Measurements from ENCODE around the gene MS4A5. TPM values are rescaled to one million over a fixed set of nuclear protein-coding genes. Genes with fewer than 3 reads are reported as not detected.

MS4A5 gene
- total RNA-seq, 1 donor from 2014 or later = not detected

- TF ChIP-seq CTCF (IDR thresholded peaks at IDR 0.05) = no peak
- no peak for TF ChIP-seq POLR2A (IDR thresholded peaks at IDR 0.05)
- TF ChIP-seq POLR2AphosphoS5 (IDR thresholded peaks at IDR 0.05; ENCODE audit: insufficient read depth in 1 of 2, low read depth in 1 of 2) = no peak
- Histone ChIP-seq H3K4me1 (no peaks in the 10 kb centered on the region), H3K4me3 (no peak overlapping the region), H3K36me3 (no peaks in the 10 kb centered on the region), H3K27ac (no peak overlapping the region), H3K27me3 (no peaks in the 10 kb centered on the region), H3K9me3 (no peaks in the 10 kb centered on the region)
- no peak for DNase-seq (ENCODE audit: extremely low spot score in 2 of 2)
- intact Hi-C loops (cut with DNase I) = no loop called here
Measured at GRCh38 chr11:60394666-60395380, 34.5 kb upstream of the MS4A5 start.

- Histone ChIP-seq H3K9me3 (no peaks in the 10 kb centered on the region), H3K4me1 (no peaks in the 10 kb centered on the region), H3K36me3 (no peaks in the 10 kb centered on the region), H3K27ac (no peak within 1 kb of the TSS), H3K4me3 (no peak within 1 kb of the TSS), H3K27me3 (no peaks in the 10 kb centered on the region)
- TF ChIP-seq POLR2AphosphoS5 (IDR thresholded peaks at IDR 0.05; ENCODE audit: insufficient read depth in 1 of 2, low read depth in 1 of 2) = no peak
- no peak for TF ChIP-seq POLR2A (IDR thresholded peaks at IDR 0.05)
- no peak for TF ChIP-seq CTCF (IDR thresholded peaks at IDR 0.05)
- no peak for DNase-seq (ENCODE audit: extremely low spot score in 2 of 2)
- intact Hi-C loops (cut with DNase I) = no loop called here
Measured at GRCh38 chr11:60396382-60396781, 33.0 kb upstream of the MS4A5 start, which contains the start of gene MS4A14. MS4A14 (plus strand) TSS chr11:60396459; CDS start chr11:60396579, 120 bp downstream.

GRCh38 chr11:60396799-60397198, 32.6 kb upstream of the MS4A5 start:
- no peak for TF ChIP-seq POLR2A (IDR thresholded peaks at IDR 0.05)
- TF ChIP-seq POLR2AphosphoS5 (IDR thresholded peaks at IDR 0.05; ENCODE audit: insufficient read depth in 1 of 2, low read depth in 1 of 2) = no peak
- TF ChIP-seq CTCF (IDR thresholded peaks at IDR 0.05) = no peak
- no peaks in the 10 kb centered on the region for H3K9me3 ChIP-seq
- H3K27ac ChIP-seq = no peak overlapping the region
- DNase-seq (ENCODE audit: extremely low spot score in 2 of 2) = no peak
- H3K36me3 ChIP-seq = no peaks in the 10 kb centered on the region
- H3K4me3 ChIP-seq = no peak overlapping the region
- no peaks in the 10 kb centered on the region for H3K27me3 ChIP-seq
- intact Hi-C loops (cut with DNase I) = no loop called here
- no peaks in the 10 kb centered on the region for H3K4me1 ChIP-seq

GRCh38 chr11:60420015-60420414, 9.4 kb upstream of the MS4A5 start:
- H3K36me3 ChIP-seq = no peaks in the 10 kb centered on the region
- intact Hi-C loops (cut with DNase I) = no loop called here
- H3K27ac ChIP-seq = no peak overlapping the region
- no peaks in the 10 kb centered on the region for H3K9me3 ChIP-seq
- no peaks in the 10 kb centered on the region for H3K4me1 ChIP-seq
- TF ChIP-seq CTCF (IDR thresholded peaks at IDR 0.05) (no peak), POLR2A (IDR thresholded peaks at IDR 0.05) (no peak), POLR2AphosphoS5 (IDR thresholded peaks at IDR 0.05; ENCODE audit: insufficient read depth in 1 of 2, low read depth in 1 of 2) (no peak)
- no peaks in the 10 kb centered on the region for H3K27me3 ChIP-seq
- H3K4me3 ChIP-seq = no peak overlapping the region
- no peak for DNase-seq (ENCODE audit: extremely low spot score in 2 of 2)

- H3K36me3 ChIP-seq = no peaks in the 10 kb centered on the region
- H3K27ac ChIP-seq = no peak overlapping the region
- DNase-seq (ENCODE audit: extremely low spot score in 2 of 2) = no peak
- intact Hi-C loops (cut with DNase I) = no loop called here
- H3K4me1 ChIP-seq = no peaks in the 10 kb centered on the region
- H3K27me3 ChIP-seq = no peaks in the 10 kb centered on the region
- TF ChIP-seq CTCF (IDR thresholded peaks at IDR 0.05) (no peak), POLR2AphosphoS5 (IDR thresholded peaks at IDR 0.05; ENCODE audit: insufficient read depth in 1 of 2, low read depth in 1 of 2) (no peak), POLR2A (IDR thresholded peaks at IDR 0.05) (no peak)
- H3K9me3 ChIP-seq = no peaks in the 10 kb centered on the region
- no peak overlapping the region for H3K4me3 ChIP-seq
Measured at GRCh38 chr11:60422609-60423008, 6.8 kb upstream of the MS4A5 start.

All from vagina (tissue), 2 donors.